HG03039 (cell line): ENCODE measurements around the gene EPB41L4B.
"Not testable (repeated sequence)": the region's sequence is repeated elsewhere in the genome, so short reads cannot be mapped to it uniquely, and the experiment has no call there.

Experiments
- ATAC-seq: cut with Tn5 transposase; IDR thresholded peaks from one replicate; pipeline ENCODE4 v1.9.1; 2021; ENCODE audit warnings: mild to moderate bottlenecking, moderate library complexity; ENCODE audit not compliant: unreplicated experiment

The EPB41L4B gene

DNA sequence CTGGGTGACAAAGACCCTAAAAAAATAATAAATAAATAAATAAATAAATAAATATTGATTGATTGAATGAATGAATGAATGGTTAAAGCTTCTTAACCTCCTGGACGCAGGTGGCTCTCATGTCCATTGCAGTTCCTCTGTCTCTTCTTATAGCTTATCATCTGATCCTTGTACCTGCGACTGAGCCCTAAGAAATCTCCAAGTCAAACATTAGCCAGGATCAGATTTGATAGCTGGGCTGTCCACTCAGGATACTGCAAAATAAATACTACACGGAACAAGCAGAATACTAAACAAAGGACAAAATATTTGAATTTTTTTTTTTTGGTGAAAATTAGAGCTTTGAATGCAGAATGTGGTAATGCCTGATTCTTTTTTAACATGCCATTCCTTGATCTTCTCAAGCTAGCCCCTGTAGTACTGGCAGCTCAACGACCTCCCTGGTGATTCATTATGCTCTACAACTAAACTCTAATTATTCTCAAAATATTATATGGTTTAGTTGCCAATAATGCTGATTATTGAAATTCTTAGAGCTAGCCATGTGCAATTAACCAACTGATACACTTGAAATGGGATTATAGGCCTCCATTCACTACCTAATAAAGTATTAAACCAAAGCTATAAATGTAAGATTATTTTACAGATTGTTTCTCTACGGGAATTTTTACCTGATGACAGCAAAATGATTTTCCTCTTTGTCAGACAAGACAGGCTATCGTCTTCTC lies 191.2 kb downstream of the EPB41L4B start:
- no peak for ATAC-seq

DNA sequence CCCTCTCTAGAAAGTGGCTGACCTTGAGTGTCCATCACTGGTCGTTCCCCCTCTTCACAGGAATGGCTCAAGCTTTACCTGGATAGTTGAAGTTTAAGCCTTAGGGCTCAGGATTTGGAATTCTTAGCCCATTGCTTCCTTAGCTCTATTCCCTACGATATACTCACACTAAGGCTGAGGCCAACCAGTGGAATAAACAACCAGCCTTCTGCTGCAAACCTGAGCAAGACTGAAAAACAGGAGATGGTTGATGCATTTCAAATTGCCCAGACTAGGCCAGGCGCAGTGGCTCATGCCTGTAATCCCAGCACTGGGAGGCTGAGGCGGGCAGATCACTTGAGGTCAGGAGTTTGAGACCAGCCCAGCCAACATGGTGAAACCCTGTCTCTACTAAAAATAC lies 194.2 kb downstream of the EPB41L4B start:
- not testable (repeated sequence) for ATAC-seq

DNA sequence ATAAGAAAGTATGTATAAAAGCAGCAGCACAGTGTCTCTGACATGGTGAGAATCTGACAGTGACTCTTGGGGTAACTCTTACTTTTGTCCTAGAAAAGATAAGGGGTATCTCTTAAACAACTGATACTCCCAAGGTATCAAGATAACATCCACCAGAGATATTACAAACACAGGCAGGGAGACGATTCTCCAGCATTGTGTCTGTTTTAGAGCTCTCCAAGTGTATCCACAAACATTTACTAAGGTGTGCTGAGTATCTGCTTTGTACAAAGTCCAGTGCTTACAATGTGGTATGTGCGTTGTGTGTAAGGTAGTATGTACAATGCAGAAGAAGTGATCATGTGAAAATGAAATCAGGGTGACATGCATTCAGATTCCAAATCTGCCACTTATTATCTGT lies 196.7 kb downstream of the EPB41L4B start:
- ATAC-seq: no peak

DNA sequence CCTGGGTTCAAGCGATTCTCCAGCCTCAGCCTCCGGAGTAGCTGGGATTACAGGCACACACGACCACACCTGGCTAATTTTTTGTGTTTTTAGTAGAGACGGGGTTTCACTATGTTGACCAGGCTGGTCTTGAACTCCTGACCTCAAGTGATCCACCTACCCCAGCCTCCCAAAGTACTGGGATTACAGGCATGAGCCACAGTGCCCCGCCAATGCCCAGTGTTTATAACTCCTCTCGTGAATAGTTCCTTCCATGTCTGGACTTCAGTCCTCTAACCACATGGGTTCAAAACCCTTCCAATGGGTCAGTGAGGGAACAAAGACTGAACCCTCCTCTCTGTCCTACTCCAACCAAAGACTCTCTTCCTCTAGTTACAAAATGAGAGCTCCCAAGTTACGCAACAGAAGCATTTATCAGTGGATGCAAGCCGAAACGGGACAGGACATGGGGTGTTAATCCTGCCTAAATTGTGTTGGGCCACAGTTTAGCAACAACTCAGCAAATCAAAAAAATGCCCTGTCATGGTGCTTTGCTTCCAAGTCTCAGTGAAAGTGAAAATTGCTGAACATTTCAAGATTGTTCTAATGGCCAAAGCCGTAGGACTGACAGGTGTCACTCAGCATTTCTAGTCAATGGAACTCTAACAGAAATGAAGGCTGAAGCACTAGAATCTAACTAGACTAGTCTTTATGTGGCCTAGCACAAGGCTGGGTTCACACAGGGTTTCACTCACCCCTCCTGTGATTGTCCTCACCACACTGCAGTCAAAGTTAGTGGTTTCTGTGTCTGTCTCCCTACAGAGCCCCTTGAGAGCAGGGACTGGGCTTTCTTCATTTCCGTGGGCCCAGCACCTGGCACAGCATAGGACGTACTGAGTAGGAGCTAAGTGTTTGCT lies 197.9 kb downstream of the EPB41L4B start:
- no peak for ATAC-seq
